GM23248 (cell line): ENCODE results near the gene LRRC73.

ENCODE experiments used
- EZH2 ChIP-seq: fragments of 200-600 bp; sonication (generic); IDR thresholded peaks from 2 replicates; pipeline ENCODE4 v1.6.1; 2018; ENCODE audit warnings: antibody characterized with exemption, mild to moderate bottlenecking; ENCODE audit not compliant: insufficient read depth, poor library complexity, severe bottlenecking
- EZH2phosphoT487 ChIP-seq: fragments of 200-600 bp; sonication (generic); IDR thresholded peaks from 2 replicates; pipeline ENCODE4 v1.6.1; 2018; ENCODE audit warnings: antibody characterized with exemption, moderate library complexity, mild to moderate bottlenecking, low read depth; ENCODE audit not compliant: insufficient read depth

GRCh38 chr6:43492673-43493072 is 17.5 kb downstream of the LRRC73 start:
- TF ChIP-seq EZH2, result no peak
- TF ChIP-seq EZH2phosphoT487, result no peak
